ENCODE data around the gene PLS3. TPM values are rescaled to one million over a fixed set of nuclear protein-coding genes. Genes with fewer than 3 reads are reported as not detected.

The PLS3 gene
- total RNA-seq, 2 donors from 2014 or later, result 33.4 to 40.1 TPM

- TF ChIP-seq CTCF (IDR thresholded peaks at IDR 0.05), result peak in 1 of 2 donors; percentile 56
- H3K9me3 ChIP-seq, result no peaks in the 10 kb centered on the region
- no peak overlapping the region for H3K4me3 ChIP-seq
- H3K4me1 ChIP-seq, result no peaks in the 10 kb centered on the region
- no peaks in the 10 kb centered on the region for H3K27me3 ChIP-seq
- no peak for DNase-seq (ENCODE audit: low spot score)
- no peak overlapping the region for H3K27ac ChIP-seq
- H3K36me3 ChIP-seq, result no peaks in the 10 kb centered on the region
Observed at GRCh38 chrX:115679460-115679859, 118.5 kb downstream of the PLS3 start.

GRCh38 chrX:115687595-115687994 is 126.6 kb downstream of the PLS3 start:
- H3K4me1 ChIP-seq, result no peaks in the 10 kb centered on the region
- TF ChIP-seq CTCF (IDR thresholded peaks at IDR 0.05), result no peak
- H3K4me3 ChIP-seq, result no peak overlapping the region

GRCh38 chrX:115689931-115690330 is 129.0 kb downstream of the PLS3 start:
- Histone ChIP-seq H3K4me3 (no peak overlapping the region), H3K36me3 (no peaks in the 10 kb centered on the region), H3K9me3 (no peaks in the 10 kb centered on the region), H3K27me3 (no peaks in the 10 kb centered on the region), H3K27ac (peak overlapping the region; percentile 5 to 38), H3K4me1 (no peaks in the 10 kb centered on the region)
- no peak for TF ChIP-seq CTCF (IDR thresholded peaks at IDR 0.05)
- no peak for DNase-seq (ENCODE audit: low spot score)

More at GRCh38 chrX:115687595-115687994, 126.6 kb downstream of the PLS3 start:
- Histone ChIP-seq H3K27ac (no peak overlapping the region), H3K36me3 (no peaks in the 10 kb centered on the region), H3K9me3 (no peaks in the 10 kb centered on the region), H3K27me3 (no peaks in the 10 kb centered on the region)
- no peak for DNase-seq (ENCODE audit: low spot score)

- TF ChIP-seq CTCF (IDR thresholded peaks at IDR 0.05), result peak; percentile 84 to 93
Observed at GRCh38 chrX:115690511-115691216, 129.7 kb downstream of the PLS3 start.

GRCh38 chrX:115693476-115693875 is 132.5 kb downstream of the PLS3 start:
- no peak overlapping the region for H3K27ac ChIP-seq
- no peaks in the 10 kb centered on the region for H3K36me3 ChIP-seq
- no peak overlapping the region for H3K4me3 ChIP-seq
- H3K9me3 ChIP-seq, result no peaks in the 10 kb centered on the region
- no peaks in the 10 kb centered on the region for H3K4me1 ChIP-seq
- no peaks in the 10 kb centered on the region for H3K27me3 ChIP-seq
- no peak for TF ChIP-seq CTCF (IDR thresholded peaks at IDR 0.05)
- no peak for DNase-seq (ENCODE audit: low spot score)

More at GRCh38 chrX:115690511-115691216, 129.7 kb downstream of the PLS3 start:
- Histone ChIP-seq H3K4me3 (no peak overlapping the region), H3K36me3 (no peaks in the 10 kb centered on the region), H3K4me1 (no peaks in the 10 kb centered on the region), H3K27ac (peak overlapping the region; percentile 5 to 38), H3K9me3 (no peaks in the 10 kb centered on the region), H3K27me3 (no peaks in the 10 kb centered on the region)
- DNase-seq (ENCODE audit: low spot score), result peak; percentile 73

GRCh38 chrX:115694028-115694427 is 133.1 kb downstream of the PLS3 start:
- H3K4me1 ChIP-seq, result no peaks in the 10 kb centered on the region
- no peaks in the 10 kb centered on the region for H3K9me3 ChIP-seq
- H3K4me3 ChIP-seq, result no peak overlapping the region
- no peak for TF ChIP-seq CTCF (IDR thresholded peaks at IDR 0.05)
- no peaks in the 10 kb centered on the region for H3K36me3 ChIP-seq
- H3K27me3 ChIP-seq, result no peaks in the 10 kb centered on the region
- H3K27ac ChIP-seq, result no peak overlapping the region
- no peak for DNase-seq (ENCODE audit: low spot score)

Measured in right atrium auricular region (tissue), 2 donors.